Measurements from ENCODE around the gene MILR1. TPM values are rescaled to one million over a fixed set of nuclear protein-coding genes. Genes with fewer than 3 reads are reported as not detected.

MILR1 gene, protein sequence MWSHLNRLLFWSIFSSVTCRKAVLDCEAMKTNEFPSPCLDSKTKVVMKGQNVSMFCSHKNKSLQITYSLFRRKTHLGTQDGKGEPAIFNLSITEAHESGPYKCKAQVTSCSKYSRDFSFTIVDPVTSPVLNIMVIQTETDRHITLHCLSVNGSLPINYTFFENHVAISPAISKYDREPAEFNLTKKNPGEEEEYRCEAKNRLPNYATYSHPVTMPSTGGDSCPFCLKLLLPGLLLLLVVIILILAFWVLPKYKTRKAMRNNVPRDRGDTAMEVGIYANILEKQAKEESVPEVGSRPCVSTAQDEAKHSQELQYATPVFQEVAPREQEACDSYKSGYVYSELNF
- total RNA-seq = 1 to 10 TPM; 2.4 to 5.0 TPM

DNA sequence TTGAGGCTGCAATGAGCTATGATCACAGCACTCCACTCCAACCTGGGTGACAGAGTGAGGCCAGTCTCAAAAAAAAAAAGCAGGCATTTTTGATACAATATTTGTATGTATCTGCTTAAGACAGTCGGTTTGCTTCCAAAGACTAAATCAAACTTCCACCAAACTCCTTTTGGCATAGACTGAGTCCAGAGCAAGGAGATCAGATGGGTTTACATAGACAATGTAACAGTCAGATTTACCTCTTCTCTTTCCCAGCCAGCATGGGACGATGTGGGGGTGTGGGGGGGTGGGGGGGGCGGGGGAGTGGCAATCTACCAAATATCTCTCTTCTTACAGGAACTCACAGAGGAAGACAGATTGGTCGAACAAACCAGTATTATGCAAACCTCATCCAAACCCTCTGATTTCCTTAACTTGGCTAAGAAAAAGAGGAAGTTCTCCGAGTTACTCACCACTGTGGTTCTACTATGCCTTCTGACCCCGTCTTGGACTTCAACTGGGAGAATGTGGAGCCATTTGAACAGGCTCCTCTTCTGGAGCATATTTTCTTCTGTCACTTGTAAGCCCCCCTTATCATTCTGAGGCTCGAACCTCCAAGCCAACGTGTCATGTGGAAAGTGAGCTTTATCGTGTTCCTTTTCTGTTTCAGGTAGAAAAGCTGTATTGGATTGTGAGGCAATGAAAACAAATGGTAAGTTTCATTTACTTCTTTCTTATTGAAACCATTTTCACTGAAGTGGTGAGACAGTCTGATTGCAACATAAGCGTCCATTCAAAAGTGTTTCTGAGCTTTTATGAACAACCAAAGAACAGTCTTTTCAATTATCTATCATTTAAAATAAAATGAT lies at the start of gene MILR1:
MILR1 (plus strand) TSS at position 451 of the 848 bp plus-strand sequence; CDS start at position 505, 54 bp downstream.
- Histone ChIP-seq H3K9me3 (no peaks in the 10 kb centered on the region), H3K27me3 (no peaks in the 10 kb centered on the region), H3K4me3 (peak within 1 kb of the TSS in 1 of 2 donors; percentile 0), H3K4me1 (no peaks in the 10 kb centered on the region), H3K36me3 (no peaks in the 10 kb centered on the region), H3K27ac (peak within 1 kb of the TSS; percentile 12 to 68)
- TF ChIP-seq, protein P1, sequence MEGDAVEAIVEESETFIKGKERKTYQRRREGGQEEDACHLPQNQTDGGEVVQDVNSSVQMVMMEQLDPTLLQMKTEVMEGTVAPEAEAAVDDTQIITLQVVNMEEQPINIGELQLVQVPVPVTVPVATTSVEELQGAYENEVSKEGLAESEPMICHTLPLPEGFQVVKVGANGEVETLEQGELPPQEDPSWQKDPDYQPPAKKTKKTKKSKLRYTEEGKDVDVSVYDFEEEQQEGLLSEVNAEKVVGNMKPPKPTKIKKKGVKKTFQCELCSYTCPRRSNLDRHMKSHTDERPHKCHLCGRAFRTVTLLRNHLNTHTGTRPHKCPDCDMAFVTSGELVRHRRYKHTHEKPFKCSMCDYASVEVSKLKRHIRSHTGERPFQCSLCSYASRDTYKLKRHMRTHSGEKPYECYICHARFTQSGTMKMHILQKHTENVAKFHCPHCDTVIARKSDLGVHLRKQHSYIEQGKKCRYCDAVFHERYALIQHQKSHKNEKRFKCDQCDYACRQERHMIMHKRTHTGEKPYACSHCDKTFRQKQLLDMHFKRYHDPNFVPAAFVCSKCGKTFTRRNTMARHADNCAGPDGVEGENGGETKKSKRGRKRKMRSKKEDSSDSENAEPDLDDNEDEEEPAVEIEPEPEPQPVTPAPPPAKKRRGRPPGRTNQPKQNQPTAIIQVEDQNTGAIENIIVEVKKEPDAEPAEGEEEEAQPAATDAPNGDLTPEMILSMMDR (IDR thresholded peaks at IDR 0.05) = no peak
- peak; percentile 69 for DNase-seq (ENCODE audit: low spot score)

DNA sequence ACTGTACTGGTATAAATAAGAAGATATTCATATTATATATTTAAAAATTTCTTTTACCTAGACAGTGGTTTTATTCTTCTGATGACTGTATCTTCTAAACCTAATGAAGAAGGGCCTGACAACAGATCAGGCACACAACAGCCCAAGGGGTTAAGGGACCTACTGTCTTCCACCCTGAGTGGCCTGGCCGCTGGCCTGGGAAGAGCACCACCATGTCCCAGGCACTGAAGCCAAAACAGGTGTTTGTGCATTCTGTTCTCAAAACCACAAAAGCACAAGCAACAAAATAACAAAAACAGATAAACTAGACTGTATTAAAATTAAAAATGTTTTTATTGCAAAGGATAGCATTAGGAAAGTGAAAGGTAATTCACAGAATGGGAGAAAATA lies 49.2 kb upstream of the MILR1 start:
- Histone ChIP-seq H3K4me3 (no peak overlapping the region), H3K27ac (no peak overlapping the region), H3K36me3 (no peaks in the 10 kb centered on the region), H3K9me3 (no peaks in the 10 kb centered on the region), H3K4me1 (no peaks in the 10 kb centered on the region), H3K27me3 (no peaks in the 10 kb centered on the region)
- TF ChIP-seq, protein P1 (IDR thresholded peaks at IDR 0.05) = no peak
- DNase-seq (ENCODE audit: low spot score) = no peak

DNA sequence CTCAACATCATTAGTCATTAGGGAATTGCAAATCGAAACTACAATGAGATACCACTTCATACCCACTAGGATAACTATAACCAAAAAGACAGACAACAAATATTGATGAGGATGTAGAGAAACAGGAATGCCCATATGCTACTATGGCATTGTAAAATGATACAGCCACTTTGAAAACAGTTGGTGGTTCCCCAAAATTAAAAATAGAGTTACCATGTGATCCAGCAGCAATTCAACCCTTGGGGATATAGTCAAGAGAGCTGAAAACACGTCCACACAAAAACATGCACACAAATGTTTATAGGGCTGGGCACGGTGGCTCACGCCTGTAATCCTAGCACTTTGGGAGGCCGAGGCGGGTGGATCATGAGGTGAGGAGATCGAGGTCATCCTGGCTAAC lies 48.3 kb upstream of the MILR1 start:
- H3K9me3 ChIP-seq = no peaks in the 10 kb centered on the region
- DNase-seq (ENCODE audit: low spot score) = no peak
- H3K27me3 ChIP-seq = no peaks in the 10 kb centered on the region
- H3K4me3 ChIP-seq = no peak overlapping the region
- TF ChIP-seq, protein P1 (IDR thresholded peaks at IDR 0.05) = no peak
- no peak overlapping the region for H3K27ac ChIP-seq
- H3K36me3 ChIP-seq = no peaks in the 10 kb centered on the region
- H3K4me1 ChIP-seq = no peaks in the 10 kb centered on the region

DNA sequence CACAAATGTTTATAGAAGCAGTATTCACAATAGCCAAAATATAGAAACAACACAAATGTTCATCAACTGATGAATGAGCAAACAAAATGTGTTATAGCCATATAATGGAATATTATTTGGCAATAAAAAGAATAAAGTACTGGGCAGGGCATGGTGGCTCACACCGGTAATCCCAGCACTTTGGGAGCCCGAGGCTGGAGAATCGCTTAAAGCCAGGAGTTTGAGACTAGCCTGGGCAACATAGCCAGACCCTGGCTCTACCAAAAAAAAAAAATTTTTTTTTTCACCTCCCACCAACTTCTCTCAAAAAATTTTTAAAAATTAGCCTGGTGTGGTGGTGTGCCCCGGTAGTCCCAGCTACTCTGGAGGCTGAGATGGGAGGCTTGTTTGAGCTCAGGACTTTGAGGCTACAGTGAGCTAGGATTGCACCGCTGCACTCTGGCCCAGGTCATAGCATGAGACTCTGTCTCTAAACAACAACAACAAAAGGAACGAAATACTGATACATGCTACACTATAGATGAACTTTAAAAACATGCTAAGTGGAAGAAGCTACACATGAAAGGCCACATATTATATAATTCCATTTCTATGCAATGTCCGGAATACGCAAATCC lies 47.6 kb upstream of the MILR1 start:
- Histone ChIP-seq H3K9me3 (no peaks in the 10 kb centered on the region), H3K4me1 (no peaks in the 10 kb centered on the region), H3K36me3 (no peaks in the 10 kb centered on the region), H3K4me3 (no peak overlapping the region), H3K27me3 (no peaks in the 10 kb centered on the region), H3K27ac (no peak overlapping the region)
- no peak for DNase-seq (ENCODE audit: low spot score)
- TF ChIP-seq, protein P1 (IDR thresholded peaks at IDR 0.05) = no peak

DNA sequence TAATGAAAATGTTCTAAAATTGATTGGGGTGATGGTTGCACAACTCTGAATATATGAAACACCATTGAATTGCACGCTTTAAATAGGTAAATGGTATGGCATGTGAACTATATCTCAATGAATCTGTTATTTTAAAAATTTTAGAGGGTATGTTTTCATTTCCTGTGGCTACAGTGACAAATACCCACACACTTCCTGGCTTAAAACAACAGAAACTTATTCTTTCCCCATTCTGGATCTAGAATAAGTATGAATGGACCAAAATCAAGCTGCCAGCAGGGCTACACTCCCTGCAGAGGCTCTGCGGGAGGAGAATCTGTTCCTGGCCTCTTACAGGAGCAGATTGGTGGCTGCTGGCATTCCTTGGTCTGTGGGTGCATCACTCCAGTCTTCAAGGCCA lies 47.0 kb upstream of the MILR1 start:
- Histone ChIP-seq H3K27ac (no peak overlapping the region), H3K27me3 (no peaks in the 10 kb centered on the region), H3K36me3 (no peaks in the 10 kb centered on the region), H3K4me3 (no peak overlapping the region), H3K9me3 (no peaks in the 10 kb centered on the region), H3K4me1 (no peaks in the 10 kb centered on the region)
- no peak for DNase-seq (ENCODE audit: low spot score)
- TF ChIP-seq, protein P1 (IDR thresholded peaks at IDR 0.05) = no peak

Measured in right atrium auricular region (tissue), 2 donors.